GM12872 (cell line): Measurements from ENCODE around the gene DNM3.

Experiments used
- CTCF ChIP-seq: IDR thresholded peaks from 3 replicates; pipeline ENCODE4 v1.5.1; 2011; ENCODE audit warnings: low read depth, mild to moderate bottlenecking, low read length, moderate library complexity; ENCODE audit not compliant: insufficient read depth

DNM3 gene

GRCh38 chr1:172155766-172156165 is 314.5 kb downstream of the DNM3 start:
- TF ChIP-seq CTCF: no peak

GRCh38 chr1:172162236-172162635 is 320.9 kb downstream of the DNM3 start:
- no peak for TF ChIP-seq CTCF

- TF ChIP-seq CTCF: no peak
Measured at GRCh38 chr1:172163498-172164215, 322.4 kb downstream of the DNM3 start.

- TF ChIP-seq CTCF: no peak
Measured at GRCh38 chr1:172165403-172165802, 324.1 kb downstream of the DNM3 start.

GRCh38 chr1:172167796-172168596 is 326.7 kb downstream of the DNM3 start:
- no peak for TF ChIP-seq CTCF

GRCh38 chr1:172168597-172168872 is 327.2 kb downstream of the DNM3 start:
- no peak for TF ChIP-seq CTCF

GRCh38 chr1:172169836-172170235 is 328.5 kb downstream of the DNM3 start:
- no peak for TF ChIP-seq CTCF
